GM12801 (cell line): ENCODE measurements around the gene C10orf53.

Experiments
- TF ChIP-seq, protein P1 (sequence below): IDR thresholded peaks from one replicate; pipeline ENCODE4 v1.5.1; 2011; ENCODE audit warnings: control low read depth; ENCODE audit not compliant: insufficient read length; ENCODE audit errors: extremely low read depth

Gene C10orf53

DNA sequence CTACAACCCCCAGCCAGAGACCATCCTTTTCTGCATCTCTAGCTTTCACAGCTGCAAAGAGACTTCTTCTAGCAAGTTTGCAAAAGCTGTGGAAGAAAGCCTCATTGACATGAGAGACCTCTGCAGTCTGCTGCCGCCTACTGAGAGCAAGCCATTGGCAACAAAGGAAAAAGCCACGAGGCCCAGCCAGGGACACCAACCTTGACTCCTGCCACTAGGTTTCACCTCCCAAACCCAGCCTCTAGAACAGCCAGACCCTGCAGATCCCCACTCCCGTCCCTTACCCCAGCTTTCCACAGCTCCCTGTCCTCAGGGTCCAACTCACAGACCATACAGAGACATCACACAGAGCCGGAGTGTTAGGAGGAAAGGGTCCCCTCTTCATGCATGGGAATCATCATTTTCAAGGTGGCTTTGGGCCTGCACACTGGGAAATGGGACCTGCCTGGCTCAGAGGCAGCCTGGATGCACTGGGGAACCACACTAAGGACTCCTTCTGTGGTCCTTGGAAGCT, 14.6 kb upstream of the C10orf53 start:
- TF ChIP-seq, protein P1, sequence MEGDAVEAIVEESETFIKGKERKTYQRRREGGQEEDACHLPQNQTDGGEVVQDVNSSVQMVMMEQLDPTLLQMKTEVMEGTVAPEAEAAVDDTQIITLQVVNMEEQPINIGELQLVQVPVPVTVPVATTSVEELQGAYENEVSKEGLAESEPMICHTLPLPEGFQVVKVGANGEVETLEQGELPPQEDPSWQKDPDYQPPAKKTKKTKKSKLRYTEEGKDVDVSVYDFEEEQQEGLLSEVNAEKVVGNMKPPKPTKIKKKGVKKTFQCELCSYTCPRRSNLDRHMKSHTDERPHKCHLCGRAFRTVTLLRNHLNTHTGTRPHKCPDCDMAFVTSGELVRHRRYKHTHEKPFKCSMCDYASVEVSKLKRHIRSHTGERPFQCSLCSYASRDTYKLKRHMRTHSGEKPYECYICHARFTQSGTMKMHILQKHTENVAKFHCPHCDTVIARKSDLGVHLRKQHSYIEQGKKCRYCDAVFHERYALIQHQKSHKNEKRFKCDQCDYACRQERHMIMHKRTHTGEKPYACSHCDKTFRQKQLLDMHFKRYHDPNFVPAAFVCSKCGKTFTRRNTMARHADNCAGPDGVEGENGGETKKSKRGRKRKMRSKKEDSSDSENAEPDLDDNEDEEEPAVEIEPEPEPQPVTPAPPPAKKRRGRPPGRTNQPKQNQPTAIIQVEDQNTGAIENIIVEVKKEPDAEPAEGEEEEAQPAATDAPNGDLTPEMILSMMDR, result no peak

DNA sequence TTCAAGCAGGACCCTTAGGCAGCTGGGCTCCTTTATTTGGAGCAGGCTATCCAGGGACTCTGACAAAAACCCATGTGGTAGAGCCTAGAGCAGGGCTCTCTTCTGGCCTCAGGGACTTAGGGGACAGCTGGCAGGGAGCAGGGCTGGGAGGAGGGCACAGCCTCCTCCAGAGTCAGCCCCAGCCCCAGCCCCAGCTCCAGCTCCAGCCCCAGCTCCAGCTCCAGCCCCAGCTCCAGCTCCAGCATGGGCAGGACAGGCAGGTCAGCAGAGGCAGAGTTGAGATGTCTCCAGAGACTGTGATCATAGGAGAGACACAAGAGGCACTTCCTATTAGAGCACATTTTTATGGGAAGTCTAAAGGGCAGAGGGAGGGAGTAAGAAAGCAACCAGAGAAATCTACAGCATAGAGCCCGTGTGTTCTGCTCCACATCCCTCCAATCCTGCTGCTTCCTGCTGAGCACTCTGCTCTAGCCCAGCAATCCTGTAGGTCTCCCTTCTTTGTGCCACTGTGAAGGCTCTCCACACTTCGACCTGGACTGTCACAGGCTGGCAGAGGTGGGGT, 13.3 kb upstream of the C10orf53 start:
- TF ChIP-seq, protein P1, result no peak

DNA sequence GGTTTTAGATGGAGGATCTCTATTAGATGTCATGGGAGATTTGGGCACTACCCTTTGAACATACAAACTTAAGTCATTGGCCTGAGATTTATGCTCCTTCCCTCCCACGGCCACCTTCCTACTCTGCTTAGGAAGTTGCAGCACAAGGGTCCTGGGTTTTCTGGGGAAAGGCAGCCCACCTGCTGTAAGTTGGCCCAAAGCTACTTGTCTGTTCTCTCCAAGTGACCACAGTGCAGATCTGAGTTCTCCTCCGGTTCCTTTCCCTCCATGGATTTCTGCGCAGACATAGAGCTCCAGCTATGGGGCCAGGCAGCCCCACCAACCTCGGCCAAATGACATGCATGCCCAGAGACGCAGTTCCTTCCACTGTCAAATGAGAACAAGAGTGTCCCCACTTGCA, 12.8 kb upstream of the C10orf53 start:
- TF ChIP-seq, protein P1, result no peak

DNA sequence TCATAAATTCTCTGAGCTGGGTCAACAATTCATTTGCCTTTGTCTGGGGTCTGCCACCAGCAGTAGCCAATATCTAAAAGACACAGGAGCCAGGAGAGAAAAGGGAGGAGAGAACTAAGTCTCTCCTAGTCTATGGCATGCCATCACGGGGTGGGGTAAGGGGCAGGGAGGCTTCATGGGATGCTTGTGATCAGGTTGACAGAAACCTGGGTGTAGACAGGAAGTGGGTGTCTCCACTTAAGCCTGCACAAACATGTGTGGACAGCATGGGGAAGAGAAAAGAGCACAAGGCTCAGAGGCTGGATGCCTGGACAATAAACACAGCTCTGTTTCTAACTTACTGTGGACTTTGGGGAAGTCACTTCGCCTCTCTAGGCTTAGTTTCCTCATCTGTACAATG, 11.5 kb upstream of the C10orf53 start:
- TF ChIP-seq, protein P1, result no peak

DNA sequence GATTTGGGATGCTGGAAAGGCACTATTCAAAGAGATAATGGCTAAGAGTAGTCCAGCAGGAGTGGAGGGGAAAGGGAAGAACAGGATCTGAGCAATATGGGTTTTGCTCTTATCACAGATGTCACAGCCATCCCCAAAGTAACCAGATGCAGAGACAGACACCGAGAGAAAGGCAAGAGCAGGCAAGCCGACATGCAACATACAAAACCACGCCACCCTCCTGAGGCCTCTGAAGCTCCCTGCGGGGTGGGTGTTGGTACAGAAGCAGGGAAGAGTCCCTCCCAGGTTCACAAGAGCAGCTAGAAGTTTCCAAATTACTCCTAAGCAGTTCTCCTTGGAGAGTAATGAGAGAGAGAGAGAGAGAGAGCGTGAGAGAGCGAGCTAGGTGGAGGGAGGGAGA, 10.8 kb upstream of the C10orf53 start:
- TF ChIP-seq, protein P1, result no peak

DNA sequence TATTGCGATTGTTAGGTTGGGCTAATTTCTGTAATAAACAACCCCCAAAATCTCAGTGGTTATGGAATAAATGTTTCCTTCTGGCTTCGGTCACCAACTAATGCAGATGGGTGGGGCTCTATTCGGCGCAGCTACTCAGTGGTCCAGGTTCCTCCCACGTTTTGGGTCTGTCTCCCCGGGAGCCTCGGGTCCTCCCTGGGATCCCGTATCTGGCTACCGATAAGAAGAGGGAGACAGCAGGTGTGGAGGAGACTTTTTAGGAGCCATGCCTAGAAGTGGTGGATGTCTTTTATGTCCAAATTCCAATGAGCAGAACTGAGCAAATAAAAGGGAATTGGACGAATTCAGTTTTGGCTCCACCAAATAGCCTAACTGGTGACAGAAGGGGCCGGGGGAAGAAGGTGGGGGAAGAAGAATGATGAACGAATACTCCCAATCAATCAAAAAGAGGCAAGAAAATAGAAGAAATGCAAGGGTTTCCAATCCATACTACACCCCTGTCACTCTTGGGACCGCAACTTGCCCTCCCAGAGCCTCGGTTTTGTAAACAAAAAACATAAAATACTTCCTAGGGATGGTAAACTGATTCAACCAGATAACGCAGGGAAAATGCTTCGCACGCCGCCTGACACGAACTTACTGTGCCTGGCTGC, 498 bp upstream of the C10orf53 start:
- TF ChIP-seq, protein P1, result no peak

DNA sequence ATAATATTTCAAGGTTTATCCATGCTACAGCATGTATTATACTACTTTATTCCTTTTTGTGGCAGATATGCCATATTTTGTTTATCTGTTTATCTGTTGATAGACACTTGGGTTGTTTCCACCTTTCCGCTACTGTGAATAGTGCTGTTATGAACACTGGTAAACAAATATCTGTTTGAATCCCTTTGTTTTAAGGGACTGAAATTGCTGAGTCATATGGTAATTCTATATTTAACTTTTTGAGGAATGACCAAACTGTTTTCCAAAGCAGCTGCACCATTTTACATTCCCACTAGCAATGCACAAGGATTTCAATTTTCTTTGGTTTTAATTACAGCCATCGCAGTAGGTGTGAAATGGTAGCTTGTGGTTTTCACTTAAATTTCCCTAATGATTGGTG, 3.4 kb downstream of the C10orf53 start:
- TF ChIP-seq, protein P1, result no peak
